AG04450 (cell line): Measurements from ENCODE around the gene SINHCAF. TPM values are rescaled to one million over a fixed set of nuclear protein-coding genes. Genes with fewer than 3 reads are reported as not detected.
"Not testable (repeated sequence)": the region's sequence is repeated elsewhere in the genome, so short reads cannot be mapped to it uniquely, and the experiment has no call there.

Experiments
- CTCF ChIA-PET: fragments of 300-600, 350-600 bp; formaldehyde crosslinking; extraction: SDS; loops from one replicate; lab custom pipeline; 2022; ENCODE audit warnings: antibody characterized with exemption, inconsistent platforms; lab: Charles Lee
- POLR2A ChIA-PET: fragments of 350-600 bp; formaldehyde crosslinking; extraction: SDS; loops from one replicate; lab custom pipeline; 2021; ENCODE audit warnings: antibody characterized with exemption, inconsistent platforms; lab: Yijun Ruan, JAX
- DNase-seq: peaks from one replicate; pipeline ENCODE4 v3.0.0-alpha.2; 2011; ENCODE audit warnings: low read depth, low spot score
- H3K27ac ChIP-seq: one replicate; pipeline ENCODE4 v1.5.1; 2012; ENCODE audit warnings: low read depth, low read length, control low read depth
- H3K27me3 ChIP-seq: one replicate; pipeline ENCODE4 v1.6.0; 2012; ENCODE audit warnings: low read length; ENCODE audit not compliant: control insufficient read depth, insufficient read depth
- H3K4me3 ChIP-seq: 2 replicates; pipeline ENCODE4 v1.5.1; 2011; ENCODE audit warnings: mild to moderate bottlenecking, low read depth, low read length, control low read depth
- H3K9me3 ChIP-seq: 2 replicates; pipeline ENCODE4 v1.5.1; 2012; ENCODE audit warnings: low read length; ENCODE audit not compliant: control insufficient read depth, insufficient read depth
- polyA plus RNA-seq: library from polyadenylated mRNA; depleted of rRNA; stranded (reverse); fragments of >200 nt; gene quantifications from 2 replicates; pipeline ENCODE4 v1.2.3, GENCODE V29; 2011
- TF ChIP-seq, protein P1 (sequence below): IDR thresholded peaks from 2 replicates; pipeline ENCODE4 v1.5.1; 2011; ENCODE audit warnings: low read depth, low read length, control low read depth, inconsistent platforms

SINHCAF gene
- polyA plus RNA-seq, 1 experiment: 31.6 TPM

GRCh38 chr12:31275491-31275890, 50.5 kb downstream of the SINHCAF start:
- Histone ChIP-seq H3K27me3 (no peaks in the 10 kb centered on the region), H3K9me3 (no peaks in the 10 kb centered on the region), H3K27ac (no peak overlapping the region), H3K4me3 (no peak overlapping the region)
- CTCF ChIA-PET: interaction anchor here (1.7 kb wide), 1 partner anchor 20 kb away, joined by 7 read pairs; no protein-coding TSS in a partner anchor
- TF ChIP-seq, protein P1, sequence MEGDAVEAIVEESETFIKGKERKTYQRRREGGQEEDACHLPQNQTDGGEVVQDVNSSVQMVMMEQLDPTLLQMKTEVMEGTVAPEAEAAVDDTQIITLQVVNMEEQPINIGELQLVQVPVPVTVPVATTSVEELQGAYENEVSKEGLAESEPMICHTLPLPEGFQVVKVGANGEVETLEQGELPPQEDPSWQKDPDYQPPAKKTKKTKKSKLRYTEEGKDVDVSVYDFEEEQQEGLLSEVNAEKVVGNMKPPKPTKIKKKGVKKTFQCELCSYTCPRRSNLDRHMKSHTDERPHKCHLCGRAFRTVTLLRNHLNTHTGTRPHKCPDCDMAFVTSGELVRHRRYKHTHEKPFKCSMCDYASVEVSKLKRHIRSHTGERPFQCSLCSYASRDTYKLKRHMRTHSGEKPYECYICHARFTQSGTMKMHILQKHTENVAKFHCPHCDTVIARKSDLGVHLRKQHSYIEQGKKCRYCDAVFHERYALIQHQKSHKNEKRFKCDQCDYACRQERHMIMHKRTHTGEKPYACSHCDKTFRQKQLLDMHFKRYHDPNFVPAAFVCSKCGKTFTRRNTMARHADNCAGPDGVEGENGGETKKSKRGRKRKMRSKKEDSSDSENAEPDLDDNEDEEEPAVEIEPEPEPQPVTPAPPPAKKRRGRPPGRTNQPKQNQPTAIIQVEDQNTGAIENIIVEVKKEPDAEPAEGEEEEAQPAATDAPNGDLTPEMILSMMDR: no peak
- POLR2A ChIA-PET: no interaction called here
- DNase-seq: no peak

DNA sequence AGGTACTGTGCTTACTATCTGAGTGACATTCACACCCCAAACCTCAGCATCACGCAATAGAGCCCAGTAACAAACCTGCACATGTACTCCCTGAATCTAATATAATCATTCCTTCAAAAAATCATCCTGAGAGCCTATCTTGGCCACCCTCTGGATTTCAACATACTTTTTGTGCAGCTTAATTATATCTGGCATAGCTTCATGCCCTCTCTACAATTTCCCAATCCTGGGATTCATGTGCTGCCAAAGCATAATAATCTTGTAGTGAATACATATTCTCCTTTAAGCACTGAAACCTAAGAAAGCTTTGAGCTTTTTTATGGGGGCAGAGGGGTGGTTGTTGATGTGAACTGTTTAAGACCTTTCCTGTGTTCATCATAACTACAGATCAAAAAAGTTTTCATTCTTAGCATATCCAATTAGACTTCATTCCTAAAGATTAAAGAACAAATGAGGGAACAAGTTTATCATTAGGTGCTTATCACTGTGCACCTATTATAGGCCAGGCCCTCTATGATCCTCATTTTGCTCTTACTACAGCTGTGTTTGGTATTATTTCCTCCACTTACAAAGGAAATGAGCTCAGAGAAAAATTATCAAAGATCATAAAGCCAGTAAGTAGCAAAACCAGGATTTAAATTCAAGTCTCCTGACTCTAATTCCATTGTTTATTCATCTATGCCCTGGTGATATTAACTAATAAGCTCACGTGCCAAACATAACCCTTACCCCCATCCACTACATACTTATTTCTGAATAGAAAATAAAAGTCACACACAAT, 51.2 kb downstream of the SINHCAF start:
- TF ChIP-seq, protein P1: no peak
- CTCF ChIA-PET: interaction anchor here (1.3 to 1.7 kb wide), 2 partner anchors 19 to 427 kb away, joined by 4 to 7 read pairs; no protein-coding TSS in a partner anchor
- no peak for DNase-seq
- Histone ChIP-seq H3K4me3 (no peak overlapping the region), H3K9me3 (no peaks in the 10 kb centered on the region), H3K27ac (no peak overlapping the region), H3K27me3 (no peaks in the 10 kb centered on the region)
- POLR2A ChIA-PET: interaction anchor here (0.6 kb wide), 1 partner anchor 9 kb away, joined by 5 read pairs; no protein-coding TSS in a partner anchor

DNA sequence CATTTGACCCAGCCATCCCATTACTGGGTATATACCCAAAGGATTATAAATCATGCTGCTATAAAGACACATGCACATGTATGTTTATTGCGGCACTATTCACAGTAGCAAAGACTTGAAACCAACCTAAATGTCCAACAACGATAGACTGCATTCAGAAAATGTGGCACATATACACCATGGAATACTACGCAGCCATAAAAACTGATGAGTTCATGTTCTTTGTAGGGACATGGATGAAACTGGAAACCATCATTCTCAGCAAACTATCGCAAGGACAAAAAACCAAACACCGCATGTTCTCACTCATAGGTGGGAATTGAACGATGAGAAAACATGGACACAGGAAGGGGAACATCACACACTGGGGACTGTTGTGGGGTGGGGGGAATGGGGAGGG, 52.2 kb downstream of the SINHCAF start:
- DNase-seq, H3K27me3 ChIP-seq, POLR2A ChIA-PET, H3K27ac ChIP-seq, H3K4me3 ChIP-seq, H3K9me3 ChIP-seq: not testable (repeated sequence)
- CTCF ChIA-PET: interaction anchor here (1.3 to 1.7 kb wide), 2 partner anchors 18 to 426 kb away, joined by 4 to 7 read pairs; no protein-coding TSS in a partner anchor

- Histone ChIP-seq H3K27me3 (no peaks in the 10 kb centered on the region), H3K27ac (no peak overlapping the region), H3K4me3 (no peak overlapping the region), H3K9me3 (no peaks in the 10 kb centered on the region)
- ChIA-PET POLR2A (no interaction called here), CTCF (interaction anchor here (0.5 to 3.0 kb wide), 35 partner anchors 9 to 1427 kb away, joined by 3 to 167 read pairs (median 4); no protein-coding TSS in a partner anchor)
- TF ChIP-seq, protein P1: no peak
- no peak for DNase-seq
Observed at GRCh38 chr12:31272607-31273225, 53.2 kb downstream of the SINHCAF start.

- TF ChIP-seq, protein P1: no peak
- CTCF ChIA-PET: no interaction called here
- DNase-seq: no peak
- H3K4me3 ChIP-seq: no peak overlapping the region
- POLR2A ChIA-PET: interaction anchor here (0.9 kb wide), 1 partner anchor 16 kb away, joined by 6 read pairs; no protein-coding TSS in a partner anchor
- no peaks in the 10 kb centered on the region for H3K27me3 ChIP-seq
- no peak overlapping the region for H3K27ac ChIP-seq
- no peaks in the 10 kb centered on the region for H3K9me3 ChIP-seq
Observed at GRCh38 chr12:31267966-31268365, 58.0 kb downstream of the SINHCAF start.
